ENCODE measurements around the gene RNF2. TPM values are rescaled to one million over a fixed set of nuclear protein-coding genes. Genes with fewer than 3 reads are reported as not detected.

RNF2 gene
- total and polyA plus RNA-seq, 2 of the 13 experiments (the other 11 are each of a cell fraction or from before 2014, with no cell fraction given) = 19.3 to 21.7 TPM

DNA sequence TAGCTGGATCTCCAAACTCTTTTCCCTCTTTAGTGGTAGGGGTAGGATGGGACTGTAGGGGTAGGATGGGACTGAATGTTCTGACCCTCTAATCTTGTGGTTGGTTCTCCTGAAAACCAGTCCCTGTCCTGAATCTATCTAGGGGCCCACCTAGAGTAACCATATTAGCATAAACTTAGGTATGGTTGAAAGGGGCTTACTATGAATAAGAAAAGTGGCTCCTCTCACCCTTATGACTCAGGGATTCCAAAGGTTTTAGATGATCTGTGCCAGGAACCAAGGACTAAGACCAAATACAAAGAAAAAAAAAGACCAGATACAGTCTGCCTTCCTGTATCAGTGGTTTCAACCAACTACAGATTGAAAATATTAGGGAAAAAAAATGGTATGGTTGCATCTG, 28.9 kb downstream of the RNF2 start (continued):
- TF ChIP-seq SNAPC4 (CRISPR knock-in tag; IDR thresholded peaks at IDR 0.05) (no peak), ZNF839 (CRISPR knock-in tag; IDR thresholded peaks at IDR 0.05; ENCODE audit: borderline replicate concordance) (no peak), ZNF713 (CRISPR knock-in tag; IDR thresholded peaks at IDR 0.05) (no peak), SAFB2 (CRISPR knock-in tag; IDR thresholded peaks at IDR 0.05; ENCODE audit: borderline replicate concordance, low read depth) (no peak)
- TF ChIP-seq, protein P1, sequence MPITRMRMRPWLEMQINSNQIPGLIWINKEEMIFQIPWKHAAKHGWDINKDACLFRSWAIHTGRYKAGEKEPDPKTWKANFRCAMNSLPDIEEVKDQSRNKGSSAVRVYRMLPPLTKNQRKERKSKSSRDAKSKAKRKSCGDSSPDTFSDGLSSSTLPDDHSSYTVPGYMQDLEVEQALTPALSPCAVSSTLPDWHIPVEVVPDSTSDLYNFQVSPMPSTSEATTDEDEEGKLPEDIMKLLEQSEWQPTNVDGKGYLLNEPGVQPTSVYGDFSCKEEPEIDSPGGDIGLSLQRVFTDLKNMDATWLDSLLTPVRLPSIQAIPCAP (CRISPR knock-in tag; IDR thresholded peaks at IDR 0.05; ENCODE audit: low read depth) = no peak

GRCh38 chr1:185075476-185075875, 30.1 kb downstream of the RNF2 start:
- H2AFZ ChIP-seq (ENCODE audit: low read length) = no peak overlapping the region
- intact Hi-C loops (cut with micrococcal nuclease; ENCODE audit: unreplicated experiment) (no loop called here), in situ Hi-C loops (cut with HindIII; ENCODE audit: extremely low pct_ligation_motif_present, low pct_unique_long_range_greater_than_20kb) (no loop called here)
- ChIA-PET CTCF (ENCODE audit: low intra/inter-chr PET ratio, low total read pairs) (no interaction called here), POLR2A (interaction anchor here (0.8 kb wide), 1 partner anchor 80 kb away, joined by 3 read pairs; no protein-coding TSS in a partner anchor)
- 84% methylated on average over 3 of the region's 3 CpGs for WGBS (ENCODE audit: low lambda C conversion rate)
- H3K4me1 ChIP-seq (ENCODE audit: insufficient read depth, low read length) = peaks cover 5% of the 10 kb centered on the region; the same call in 1 of the 2 replicates
- no peaks in the 10 kb centered on the region for H4K20me1 ChIP-seq (ENCODE audit: insufficient read depth, low read length)
- ATAC-seq (no peak), DNase-seq (ENCODE audit: low spot score) (no peak), FAIRE-seq (no peak)
- H3K4me2 ChIP-seq (ENCODE audit: low read depth, low read length) = no peak overlapping the region
- no TSS peak for BruUV-seq (replicated peaks)
- H3K27me3 ChIP-seq (ENCODE audit: control insufficient read depth in 1 of 2, insufficient read depth in 2 of 2, low read length in 2 of 2) = no peaks in the 10 kb centered on the region
- no peaks in the 10 kb centered on the region; a peak in 1 of 5 replicates for H3K36me3 ChIP-seq (replicated peaks in 1 of 2; ENCODE audit: control insufficient read depth in 1 of 2, insufficient read depth in 2 of 2, low read length in 2 of 2)
- no peaks in the 10 kb centered on the region for H3K9me3 ChIP-seq (ENCODE audit: low read length)
- H3K9ac ChIP-seq (ENCODE audit: insufficient read depth, low read depth, low read length) = no peak overlapping the region
- peaks cover 44% of the 10 kb centered on the region for H3K79me2 ChIP-seq (ENCODE audit: insufficient read depth, low read length)
- no peak overlapping the region for H3K27ac ChIP-seq (ENCODE audit: extremely low read length, insufficient read depth, low read length)
- no peak overlapping the region for H3K4me3 ChIP-seq (replicated peaks in 1 of 3; ENCODE audit: insufficient read depth in 1 of 3, low read depth in 2 of 3, low read length in 3 of 3)
- TF ChIP-seq ARID4A (CRISPR knock-in tag; IDR thresholded peaks at IDR 0.05; ENCODE audit: borderline replicate concordance) (no peak), ATF5 (CRISPR knock-in tag; IDR thresholded peaks at IDR 0.05; ENCODE audit: low read depth) (no peak), FOXA3 (CRISPR knock-in tag; IDR thresholded peaks at IDR 0.05) (no peak), TCF12 (IDR thresholded peaks at IDR 0.05) (no peak), TCF12 (CRISPR knock-in tag; IDR thresholded peaks at IDR 0.05) (no peak), HDAC1 (CRISPR knock-in tag; IDR thresholded peaks at IDR 0.05) (no peak)
- TF ChIP-seq, protein P2, sequence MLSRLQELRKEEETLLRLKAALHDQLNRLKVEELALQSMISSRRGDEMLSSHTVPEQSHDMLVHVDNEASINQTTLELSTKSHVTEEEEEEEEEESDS (CRISPR knock-in tag; IDR thresholded peaks at IDR 0.05; ENCODE audit: borderline replicate concordance) = no peak

Data from HepG2 (cell line).